MCF 10A (cell line): ENCODE results near the gene PLCG2. TPM values are rescaled to one million over a fixed set of nuclear protein-coding genes. Genes with fewer than 3 reads are reported as not detected.

ENCODE experiments used
- BruUV-seq: library from RNA; stranded (reverse); fragments of 400-500 nt; replicated peaks from 2 replicates; lab custom pipeline; 2021; lab: Mats Ljungman, UMichigan
- CTCF ChIA-PET: fragments of 300-600 bp; sonication (Branson Sonifier 250); formaldehyde crosslinking; extraction: SDS; loops from one replicate; lab custom pipeline; 2021; ENCODE audit warnings: antibody characterized with exemption, inconsistent platforms; lab: Yijun Ruan, JAX
- POLR2A ChIA-PET: fragments of 300-600, 350-650 bp; sonication (Branson Sonifier 250); formaldehyde crosslinking; extraction: SDS; loops from one replicate; lab custom pipeline; 2020; ENCODE audit warnings: antibody characterized with exemption, inconsistent platforms; lab: Yijun Ruan, JAX
- DNase-seq: peaks from one replicate; pipeline ENCODE4 v3.0.0-alpha.2; 2018; ENCODE audit not compliant: unreplicated experiment
- H3K27ac Mint-ChIP-seq: one replicate; pipeline ENCODE4 v1.8.0; 2022; ENCODE audit warnings: mild to moderate bottlenecking, low read depth, mixed read lengths; ENCODE audit not compliant: unreplicated experiment
- H3K27me3 Mint-ChIP-seq: one replicate; pipeline ENCODE4 v1.8.0; 2022; ENCODE audit warnings: mixed read lengths; ENCODE audit not compliant: insufficient read depth, unreplicated experiment
- H3K36me3 Mint-ChIP-seq: one replicate; pipeline ENCODE4 v1.8.0; 2022; ENCODE audit warnings: mild to moderate bottlenecking, moderate library complexity, mixed read lengths; ENCODE audit not compliant: insufficient read depth, unreplicated experiment
- H3K4me1 Mint-ChIP-seq: one replicate; pipeline ENCODE4 v1.8.0; 2022; ENCODE audit warnings: mixed read lengths; ENCODE audit not compliant: insufficient read depth, unreplicated experiment
- H3K4me3 Mint-ChIP-seq: one replicate; pipeline ENCODE4 v1.8.0; 2022; ENCODE audit warnings: mild to moderate bottlenecking, moderate library complexity, mixed read lengths; ENCODE audit not compliant: unreplicated experiment
- H3K9me3 Mint-ChIP-seq: one replicate; pipeline ENCODE4 v1.8.0; 2022; ENCODE audit warnings: mixed read lengths; ENCODE audit not compliant: unreplicated experiment
- CTCF ChIP-seq: fragments of 200-600 bp; IDR thresholded peaks from one replicate; pipeline ENCODE4 v1.8.0; 2022; ENCODE audit warnings: antibody characterized with exemption, mild to moderate bottlenecking; ENCODE audit not compliant: unreplicated experiment
- intact Hi-C: fragments of 100-400 bp; cut with micrococcal nuclease; formaldehyde crosslinking; loops from 2 replicates; pipeline ENCODE4 v1.14.1; 2022
- total RNA-seq: library from RNA; stranded (reverse); gene quantifications from 2 replicates; pipeline ENCODE4 v1.2.3, GENCODE V29; 2022

PLCG2 gene
- total RNA-seq, 1 experiment from 2014 or later, result 5.2 TPM

- Mint-ChIP-seq H3K4me1 (no peaks in the 10 kb centered on the region), H3K4me3 (no peak overlapping the region), H3K27ac (no peak overlapping the region), H3K27me3 (no peaks in the 10 kb centered on the region), H3K9me3 (no peaks in the 10 kb centered on the region), H3K36me3 (no peaks in the 10 kb centered on the region)
- DNase-seq, result no peak
- no TSS peak for BruUV-seq
- no peak for TF ChIP-seq CTCF
- intact Hi-C loops, result no loop called here
- CTCF ChIA-PET, result interaction anchor here (0.7 kb wide), 1 partner anchor 395 kb away, joined by 3 read pairs; no protein-coding TSS in a partner anchor
- POLR2A ChIA-PET, result interaction anchor here (1.0 kb wide), 1 partner anchor 107 kb away, joined by 4 read pairs; no protein-coding TSS in a partner anchor
Observed at GRCh38 chr16:81869326-81869725, 90.2 kb downstream of the PLCG2 start.

GRCh38 chr16:81873206-81873605 lies 94.1 kb downstream of the PLCG2 start:
- H3K36me3 Mint-ChIP-seq, result no peaks in the 10 kb centered on the region
- no TSS peak for BruUV-seq
- no peak overlapping the region for H3K27ac Mint-ChIP-seq
- no peaks in the 10 kb centered on the region for H3K9me3 Mint-ChIP-seq
- intact Hi-C loops, result loop anchor here (10.0 kb wide), 1 partner anchor 508 kb away; no protein-coding TSS in a partner anchor
- CTCF ChIA-PET, result interaction anchor here (0.5 to 4.8 kb wide), 31 partner anchors 9 to 1367 kb away, joined by 3 to 58 read pairs (median 4); partner anchors contain the start of gene PLCG2
- no peak for DNase-seq
- POLR2A ChIA-PET, result interaction anchor here (0.6 kb wide), 1 partner anchor 11 kb away, joined by 3 read pairs; no protein-coding TSS in a partner anchor
- H3K4me1 Mint-ChIP-seq, result no peaks in the 10 kb centered on the region
- TF ChIP-seq CTCF, result no peak
- no peaks in the 10 kb centered on the region for H3K27me3 Mint-ChIP-seq
- no peak overlapping the region for H3K4me3 Mint-ChIP-seq

GRCh38 chr16:81873843-81874752 lies 95.0 kb downstream of the PLCG2 start:
- BruUV-seq, result no TSS peak
- ChIA-PET POLR2A (interaction anchor here (0.6 kb wide), 1 partner anchor 131 kb away, joined by 3 read pairs; no protein-coding TSS in a partner anchor), CTCF (interaction anchor here (0.5 to 4.8 kb wide), 37 partner anchors 8 to 1366 kb away, joined by 3 to 58 read pairs (median 4); partner anchors contain the start of gene PLCG2)
- TF ChIP-seq CTCF, result peak; percentile 79
- Mint-ChIP-seq H3K27ac (no peak overlapping the region), H3K9me3 (no peaks in the 10 kb centered on the region), H3K4me1 (no peaks in the 10 kb centered on the region), H3K4me3 (no peak overlapping the region), H3K27me3 (no peaks in the 10 kb centered on the region), H3K36me3 (no peaks in the 10 kb centered on the region)
- peak; percentile 58 for DNase-seq
- intact Hi-C loops, result loop anchor here (1.0 to 10.0 kb wide), 3 partner anchors 95 to 509 kb away; partner anchors contain the start of gene PLCG2

GRCh38 chr16:81875461-81875860 lies 96.4 kb downstream of the PLCG2 start:
- Mint-ChIP-seq H3K27me3 (no peaks in the 10 kb centered on the region), H3K9me3 (no peaks in the 10 kb centered on the region), H3K4me1 (no peaks in the 10 kb centered on the region), H3K27ac (no peak overlapping the region), H3K4me3 (no peak overlapping the region), H3K36me3 (no peaks in the 10 kb centered on the region)
- POLR2A ChIA-PET, result no interaction called here
- TF ChIP-seq CTCF, result no peak
- no TSS peak for BruUV-seq
- intact Hi-C loops, result loop anchor here (10.0 kb wide), 1 partner anchor 511 kb away; no protein-coding TSS in a partner anchor
- DNase-seq, result no peak
- CTCF ChIA-PET, result interaction anchor here (0.6 to 4.8 kb wide), 11 partner anchors 11 to 898 kb away, joined by 3 to 58 read pairs (median 4); partner anchors contain the start of gene PLCG2
